ENCODE measurements around the gene CEPT1.

DNA sequence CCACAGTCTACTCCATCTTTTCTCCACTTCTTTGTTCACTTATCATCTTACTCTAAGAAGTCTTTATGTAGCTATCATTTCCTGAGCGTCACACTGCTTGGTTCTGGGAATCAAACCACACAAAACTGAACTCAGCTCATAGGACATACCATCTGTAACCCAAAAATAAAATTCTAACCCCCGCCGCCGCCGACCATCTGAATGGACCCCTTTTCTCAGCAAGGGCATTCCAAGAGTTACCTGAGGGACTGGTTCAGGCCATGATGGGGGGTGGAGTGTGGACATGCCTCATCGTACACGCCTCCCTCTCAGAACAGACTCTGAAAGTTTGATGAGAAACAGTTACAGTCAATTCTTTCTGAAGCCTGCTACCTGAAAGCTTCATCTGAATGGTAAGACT is 74.9 kb downstream of the CEPT1 start:
- TF ChIP-seq, protein P1, sequence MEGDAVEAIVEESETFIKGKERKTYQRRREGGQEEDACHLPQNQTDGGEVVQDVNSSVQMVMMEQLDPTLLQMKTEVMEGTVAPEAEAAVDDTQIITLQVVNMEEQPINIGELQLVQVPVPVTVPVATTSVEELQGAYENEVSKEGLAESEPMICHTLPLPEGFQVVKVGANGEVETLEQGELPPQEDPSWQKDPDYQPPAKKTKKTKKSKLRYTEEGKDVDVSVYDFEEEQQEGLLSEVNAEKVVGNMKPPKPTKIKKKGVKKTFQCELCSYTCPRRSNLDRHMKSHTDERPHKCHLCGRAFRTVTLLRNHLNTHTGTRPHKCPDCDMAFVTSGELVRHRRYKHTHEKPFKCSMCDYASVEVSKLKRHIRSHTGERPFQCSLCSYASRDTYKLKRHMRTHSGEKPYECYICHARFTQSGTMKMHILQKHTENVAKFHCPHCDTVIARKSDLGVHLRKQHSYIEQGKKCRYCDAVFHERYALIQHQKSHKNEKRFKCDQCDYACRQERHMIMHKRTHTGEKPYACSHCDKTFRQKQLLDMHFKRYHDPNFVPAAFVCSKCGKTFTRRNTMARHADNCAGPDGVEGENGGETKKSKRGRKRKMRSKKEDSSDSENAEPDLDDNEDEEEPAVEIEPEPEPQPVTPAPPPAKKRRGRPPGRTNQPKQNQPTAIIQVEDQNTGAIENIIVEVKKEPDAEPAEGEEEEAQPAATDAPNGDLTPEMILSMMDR (IDR thresholded peaks at IDR 0.05; ENCODE audit: insufficient read depth, low read length, poor library complexity, severe bottlenecking): no peak
- TF ChIP-seq EZH2phosphoT487 (conservative IDR thresholded peaks at IDR 0.05; ENCODE audit: low read length): no peak
